Measurements from ENCODE around the gene KIAA0753. TPM values are rescaled to one million over a fixed set of nuclear protein-coding genes. Genes with fewer than 3 reads are reported as not detected.
A peak's percentile ranks its signal among the peaks of the same experiment; 100 is the strongest.

Gene KIAA0753
- total and polyA plus RNA-seq, 2 of the 13 experiments (the other 11 are each of a cell fraction or from before 2014, with no cell fraction given): 5.2 to 9.1 TPM

DNA sequence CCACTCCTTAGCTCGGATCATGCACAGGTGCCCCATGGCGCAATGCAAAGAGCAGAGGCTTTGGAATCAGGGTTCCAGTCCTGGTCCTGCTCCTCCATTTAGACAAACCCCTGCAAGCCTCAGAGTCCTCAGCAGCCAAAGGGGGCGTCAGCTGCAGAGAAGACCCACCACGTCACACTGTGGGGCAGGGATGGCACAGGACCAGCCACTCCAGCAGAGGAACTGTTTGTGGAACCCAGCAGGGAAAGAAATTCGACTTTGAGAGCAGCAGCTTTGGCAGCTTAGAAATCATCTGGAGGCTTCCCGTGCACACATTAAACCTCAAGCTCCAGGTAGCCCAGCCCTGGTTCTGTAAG is 36.3 kb upstream of the KIAA0753 start (continued):
- TF ChIP-seq YY1 (IDR thresholded peaks at IDR 0.05; ENCODE audit: insufficient read depth, insufficient replicate concordance, low read depth, low read length) (no peak), FOXO1 (CRISPR knock-in tag; IDR thresholded peaks at IDR 0.05) (no peak), ZIK1 (CRISPR knock-in tag; IDR thresholded peaks at IDR 0.05; ENCODE audit: borderline replicate concordance, low read depth) (no peak), RAD21 (CRISPR knock-in tag; IDR thresholded peaks at IDR 0.05) (no peak), ZNF572 (CRISPR knock-in tag; IDR thresholded peaks at IDR 0.05) (0 out of 2 replicates have a peak, but pooled peaks have one; percentile 13), ZNF724P (CRISPR knock-in tag; IDR thresholded peaks at IDR 0.05; ENCODE audit: borderline replicate concordance) (no peak), PAF1 (CRISPR knock-in tag; IDR thresholded peaks at IDR 0.05) (no peak)
- TF ChIP-seq, protein P1, sequence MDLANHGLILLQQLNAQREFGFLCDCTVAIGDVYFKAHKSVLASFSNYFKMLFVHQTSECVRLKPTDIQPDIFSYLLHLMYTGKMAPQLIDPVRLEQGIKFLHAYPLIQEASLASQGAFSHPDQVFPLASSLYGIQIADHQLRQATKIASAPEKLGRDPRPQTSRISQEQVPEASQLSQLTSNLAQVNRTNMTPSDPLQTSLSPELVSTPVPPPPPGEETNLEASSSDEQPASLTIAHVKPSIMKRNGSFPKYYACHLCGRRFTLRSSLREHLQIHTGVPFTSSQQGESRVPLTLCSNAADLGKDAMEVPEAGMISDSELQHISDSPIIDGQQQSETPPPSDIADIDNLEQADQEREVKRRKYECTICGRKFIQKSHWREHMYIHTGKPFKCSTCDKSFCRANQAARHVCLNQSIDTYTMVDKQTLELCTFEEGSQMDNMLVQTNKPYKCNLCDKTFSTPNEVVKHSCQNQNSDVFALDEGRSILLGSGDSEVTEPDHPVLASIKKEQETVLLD (CRISPR knock-in tag; IDR thresholded peaks at IDR 0.05; ENCODE audit: low read depth): no peak

DNA sequence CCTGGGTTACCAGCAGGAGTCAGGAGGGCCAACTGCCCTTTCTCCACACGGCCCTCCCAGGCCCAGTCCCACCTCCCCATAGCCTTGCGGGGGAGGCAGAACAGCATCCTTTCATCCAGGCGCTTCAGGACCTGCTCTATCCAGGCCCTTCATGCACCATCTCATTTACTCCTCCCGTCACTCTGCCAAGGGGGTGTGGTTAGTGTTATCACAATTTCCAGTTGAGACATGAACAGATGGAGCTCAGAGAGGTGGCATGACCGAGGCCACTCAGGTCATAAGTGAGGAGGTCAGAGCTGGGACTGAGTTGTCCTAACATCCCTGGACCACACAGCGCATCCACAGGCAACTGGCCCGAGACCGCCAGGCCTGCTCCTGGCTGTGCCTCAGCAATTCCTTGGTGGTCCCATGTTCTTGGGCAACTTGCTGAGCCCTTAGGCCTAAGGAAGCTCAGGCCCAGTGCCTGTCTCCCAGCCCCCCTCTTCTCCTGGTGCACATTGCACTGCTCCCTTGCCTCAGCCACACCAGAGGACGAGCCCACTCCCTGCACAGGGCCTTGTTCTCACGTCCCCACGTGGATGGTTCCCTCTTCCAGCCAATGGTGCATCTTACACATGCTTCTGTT is 34.8 kb upstream of the KIAA0753 start:
- ChIA-PET POLR2A (interaction anchor here (4.6 to 5.0 kb wide), 2 partner anchors 27 to 37 kb away, joined by 59 to 119 read pairs; partner anchors contain the start of gene SLC13A5), CTCF (ENCODE audit: low intra/inter-chr PET ratio, low total read pairs) (no interaction called here)
- TSS peak; percentile 46 for BruUV-seq (replicated peaks)
- Histone ChIP-seq H3K9me3 (ENCODE audit: low read length) (no peaks in the 10 kb centered on the region), H3K4me3 (replicated peaks in 1 of 3; ENCODE audit: insufficient read depth in 1 of 3, low read depth in 2 of 3, low read length in 3 of 3) (no peak overlapping the region; a peak in 1 of 6 replicates), H3K27ac (ENCODE audit: extremely low read length, insufficient read depth, low read length) (no peak overlapping the region), H4K20me1 (ENCODE audit: insufficient read depth, low read length) (no peaks in the 10 kb centered on the region), H3K9ac (ENCODE audit: insufficient read depth, low read depth, low read length) (no peak overlapping the region), H2AFZ (ENCODE audit: low read length) (no peak overlapping the region), H3K79me2 (ENCODE audit: insufficient read depth, low read length) (no peaks in the 10 kb centered on the region), H3K4me1 (ENCODE audit: insufficient read depth, low read length) (peaks cover 65% of the 10 kb centered on the region), H3K27me3 (ENCODE audit: control insufficient read depth in 1 of 2, insufficient read depth in 2 of 2, low read length in 2 of 2) (no peaks in the 10 kb centered on the region; a peak in 1 of 5 replicates), H3K36me3 (replicated peaks in 1 of 2; ENCODE audit: control insufficient read depth in 1 of 2, insufficient read depth in 2 of 2, low read length in 2 of 2) (no peaks in the 10 kb centered on the region), H3K4me2 (ENCODE audit: low read depth, low read length) (peak overlapping the region; percentile 89)
- WGBS (ENCODE audit: low lambda C conversion rate): 92% methylated on average over 8 of the region's 11 CpGs
- in situ Hi-C loops (cut with HindIII; ENCODE audit: extremely low pct_ligation_motif_present, low pct_unique_long_range_greater_than_20kb): no loop called here
- DNase-seq (ENCODE audit: low spot score) (no peak), FAIRE-seq (no peak), ATAC-seq (no peak)
- intact Hi-C loops (cut with micrococcal nuclease; ENCODE audit: unreplicated experiment): no loop called here
- TF ChIP-seq, protein P2, sequence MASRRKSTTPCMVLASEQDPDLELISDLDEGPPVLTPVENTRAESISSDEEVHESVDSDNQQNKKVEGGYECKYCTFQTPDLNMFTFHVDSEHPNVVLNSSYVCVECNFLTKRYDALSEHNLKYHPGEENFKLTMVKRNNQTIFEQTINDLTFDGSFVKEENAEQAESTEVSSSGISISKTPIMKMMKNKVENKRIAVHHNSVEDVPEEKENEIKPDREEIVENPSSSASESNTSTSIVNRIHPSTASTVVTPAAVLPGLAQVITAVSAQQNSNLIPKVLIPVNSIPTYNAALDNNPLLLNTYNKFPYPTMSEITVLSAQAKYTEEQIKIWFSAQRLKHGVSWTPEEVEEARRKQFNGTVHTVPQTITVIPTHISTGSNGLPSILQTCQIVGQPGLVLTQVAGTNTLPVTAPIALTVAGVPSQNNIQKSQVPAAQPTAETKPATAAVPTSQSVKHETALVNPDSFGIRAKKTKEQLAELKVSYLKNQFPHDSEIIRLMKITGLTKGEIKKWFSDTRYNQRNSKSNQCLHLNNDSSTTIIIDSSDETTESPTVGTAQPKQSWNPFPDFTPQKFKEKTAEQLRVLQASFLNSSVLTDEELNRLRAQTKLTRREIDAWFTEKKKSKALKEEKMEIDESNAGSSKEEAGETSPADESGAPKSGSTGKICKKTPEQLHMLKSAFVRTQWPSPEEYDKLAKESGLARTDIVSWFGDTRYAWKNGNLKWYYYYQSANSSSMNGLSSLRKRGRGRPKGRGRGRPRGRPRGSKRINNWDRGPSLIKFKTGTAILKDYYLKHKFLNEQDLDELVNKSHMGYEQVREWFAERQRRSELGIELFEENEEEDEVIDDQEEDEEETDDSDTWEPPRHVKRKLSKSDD (CRISPR knock-in tag; IDR thresholded peaks at IDR 0.05; ENCODE audit: low read depth): no peak
- TF ChIP-seq ONECUT2 (CRISPR knock-in tag; IDR thresholded peaks at IDR 0.05): no peak
- TF ChIP-seq ZNF143 (CRISPR knock-in tag; IDR thresholded peaks at IDR 0.05): no peak
- no peak for TF ChIP-seq HOXA3 (CRISPR knock-in tag; IDR thresholded peaks at IDR 0.05)
- TF ChIP-seq, protein P3, sequence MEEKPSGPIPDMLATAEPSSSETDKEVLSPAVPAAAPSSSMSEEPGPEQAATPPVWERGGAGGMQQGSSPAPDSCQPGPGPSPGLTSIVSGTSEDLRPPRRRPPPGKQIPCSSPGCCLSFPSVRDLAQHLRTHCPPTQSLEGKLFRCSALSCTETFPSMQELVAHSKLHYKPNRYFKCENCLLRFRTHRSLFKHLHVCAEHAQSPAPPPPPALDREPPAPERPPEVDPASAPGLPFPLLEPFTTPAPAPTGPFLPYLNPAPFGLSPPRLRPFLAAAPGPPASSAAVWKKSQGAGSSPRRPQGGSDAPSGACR (CRISPR knock-in tag; IDR thresholded peaks at IDR 0.05): no peak
- no peak for TF ChIP-seq SKI (IDR thresholded peaks at IDR 0.05; ENCODE audit: partially characterized antibody)
- no peak for TF ChIP-seq MXI1 (IDR thresholded peaks at IDR 0.05; ENCODE audit: borderline replicate concordance, low read depth, low read length)
